Pons (tissue), 1 donor: ENCODE measurements around the gene HIRA.
A peak's percentile ranks its signal among the peaks of the same experiment; 100 is the strongest.
"Not testable (repeated sequence)": the region's sequence is repeated elsewhere in the genome, so short reads cannot be mapped to it uniquely, and the experiment has no call there.

Experiments used
- DNase-seq: peaks from one replicate; pipeline ENCODE4 v3.0.0-alpha.2; 2016; ENCODE audit warnings: low spot score

Gene HIRA

GRCh38 chr22:19463491-19464469 is 32.2 kb upstream of the HIRA start:
- no peak for DNase-seq

- DNase-seq, result no peak
Observed at GRCh38 chr22:19463008-19463407, 31.5 kb upstream of the HIRA start.

- no peak for DNase-seq
Observed at GRCh38 chr22:19461506-19461905, 30.0 kb upstream of the HIRA start.

- DNase-seq, result no peak
Observed at GRCh38 chr22:19460036-19460435, 28.5 kb upstream of the HIRA start.

- no peak for DNase-seq
Observed at GRCh38 chr22:19457828-19458428, 26.4 kb upstream of the HIRA start.

- DNase-seq, result no peak
Observed at GRCh38 chr22:19456541-19456940, 25.0 kb upstream of the HIRA start.

GRCh38 chr22:19455585-19456370 is 24.2 kb upstream of the HIRA start:
- DNase-seq, result no peak

GRCh38 chr22:19455033-19455432 is 23.5 kb upstream of the HIRA start:
- no peak for DNase-seq

- DNase-seq, result no peak
Observed at GRCh38 chr22:19454156-19454555, 22.6 kb upstream of the HIRA start.

GRCh38 chr22:19453718-19454117 is 22.2 kb upstream of the HIRA start:
- DNase-seq, result no peak

- DNase-seq, result no peak
Observed at GRCh38 chr22:19451570-19451969, 20.0 kb upstream of the HIRA start.

- no peak for DNase-seq
Observed at GRCh38 chr22:19450363-19451175, 19.0 kb upstream of the HIRA start.

GRCh38 chr22:19449422-19449767 is 17.9 kb upstream of the HIRA start:
- no peak for DNase-seq

- no peak for DNase-seq
Observed at GRCh38 chr22:19448739-19449421, 17.3 kb upstream of the HIRA start.

GRCh38 chr22:19448076-19448607 is 16.6 kb upstream of the HIRA start:
- DNase-seq, result peak; percentile 34

GRCh38 chr22:19447330-19448075 is 16.0 kb upstream of the HIRA start, which contains the start of gene C22orf39:
C22orf39 (minus strand) TSS chr22:19447711; CDS start chr22:19447688, 23 bp downstream.
- DNase-seq, result peak; percentile 97

GRCh38 chr22:19446603-19447329 is 15.2 kb upstream of the HIRA start:
- DNase-seq, result no peak

GRCh38 chr22:19445279-19445982 is 13.9 kb upstream of the HIRA start:
- not testable (repeated sequence) for DNase-seq
